HG02970 (cell line): ENCODE data around the gene RORC.
A peak's percentile ranks its signal among the peaks of the same experiment; 100 is the strongest.
"Not testable (repeated sequence)": the region's sequence is repeated elsewhere in the genome, so short reads cannot be mapped to it uniquely, and the experiment has no call there.

Experiments used
- ATAC-seq: cut with Tn5 transposase; IDR thresholded peaks from one replicate; pipeline ENCODE4 v1.9.1; 2021; ENCODE audit warnings: mild to moderate bottlenecking, moderate library complexity, moderate number of reproducible peaks; ENCODE audit not compliant: unreplicated experiment, low FRiP score

The RORC gene

GRCh38 chr1:151780736-151781135 is 50.9 kb downstream of the RORC start:
- not testable (repeated sequence) for ATAC-seq

- no peak for ATAC-seq
These were observed 51.8 kb downstream of the RORC start for GRCh38 chr1:151779852-151780251.

- ATAC-seq: no peak
These were observed 54.3 kb downstream of the RORC start for GRCh38 chr1:151777317-151777716.

- no peak for ATAC-seq
These were observed 54.9 kb downstream of the RORC start for GRCh38 chr1:151776665-151777062.

GRCh38 chr1:151775894-151776664 is 55.5 kb downstream of the RORC start:
- no peak for ATAC-seq

- ATAC-seq: no peak
These were observed 57.2 kb downstream of the RORC start for GRCh38 chr1:151774256-151774922.

GRCh38 chr1:151773702-151774101 is 57.9 kb downstream of the RORC start:
- ATAC-seq: no peak

GRCh38 chr1:151769270-151769669 is 62.3 kb downstream of the RORC start:
- not testable (repeated sequence) for ATAC-seq

GRCh38 chr1:151768351-151769066 is 63.1 kb downstream of the RORC start:
- ATAC-seq: not testable (repeated sequence)

- no peak for ATAC-seq
These were observed 67.6 kb downstream of the RORC start for GRCh38 chr1:151763990-151764389.

- ATAC-seq: peak; percentile 80
These were observed 68.4 kb downstream of the RORC start, which contains the start of gene MRPL9 for GRCh38 chr1:151762941-151763921. TSS of gene MRPL9 (minus strand) at chr1:151763496. CDS start at chr1:151763479, 17 bp downstream.

GRCh38 chr1:151760597-151761385 is 70.8 kb downstream of the RORC start:
- ATAC-seq: no peak

- no peak for ATAC-seq
These were observed 72.4 kb downstream of the RORC start for GRCh38 chr1:151759241-151759640.

- ATAC-seq: no peak
These were observed 75.3 kb downstream of the RORC start for GRCh38 chr1:151756291-151756690.
